ENCODE data around the gene REXO1. TPM values are rescaled to one million over a fixed set of nuclear protein-coding genes. Genes with fewer than 3 reads are reported as not detected.
"Not testable (repeated sequence)": the region's sequence is repeated elsewhere in the genome, so short reads cannot be mapped to it uniquely, and the experiment has no call there.

Gene REXO1
- total RNA-seq, 1 donor from 2014 or later, result 34.2 TPM

GRCh38 chr19:1878583-1878982 is 30.3 kb upstream of the REXO1 start:
- ATAC-seq; intact Hi-C loops (cut with DNase I); DNase-seq (ENCODE audit: low spot score): not testable (repeated sequence)

GRCh38 chr19:1877280-1877660 is 29.0 kb upstream of the REXO1 start:
- intact Hi-C loops (cut with DNase I); ATAC-seq; DNase-seq (ENCODE audit: low spot score): not testable (repeated sequence)

- intact Hi-C loops (cut with DNase I); DNase-seq (ENCODE audit: low spot score): not testable (repeated sequence)
- peak; percentile 53 for ATAC-seq
Observed at GRCh38 chr19:1876496-1877279, 28.4 kb upstream of the REXO1 start.

GRCh38 chr19:1875646-1876495 is 27.6 kb upstream of the REXO1 start:
- intact Hi-C loops (cut with DNase I), result no loop called here
- peak; percentile 97 for ATAC-seq

GRCh38 chr19:1875265-1875645 is 27.0 kb upstream of the REXO1 start:
- intact Hi-C loops (cut with DNase I); ATAC-seq; DNase-seq (ENCODE audit: low spot score): not testable (repeated sequence)

More at GRCh38 chr19:1875646-1876495, 27.6 kb upstream of the REXO1 start:
- DNase-seq (ENCODE audit: low spot score), result peak; percentile 95

- ATAC-seq, result no peak
- DNase-seq (ENCODE audit: low spot score), result no peak
- intact Hi-C loops (cut with DNase I), result no loop called here
Observed at GRCh38 chr19:1874554-1875185, 26.4 kb upstream of the REXO1 start.

GRCh38 chr19:1873524-1874473 is 25.5 kb upstream of the REXO1 start:
- no peak for ATAC-seq
- intact Hi-C loops (cut with DNase I), result no loop called here
- no peak for DNase-seq (ENCODE audit: low spot score)

- intact Hi-C loops (cut with DNase I), result no loop called here
- no peak for DNase-seq (ENCODE audit: low spot score)
- no peak for ATAC-seq
Observed at GRCh38 chr19:1872807-1873523, 24.7 kb upstream of the REXO1 start.

- intact Hi-C loops (cut with DNase I), result no loop called here
- ATAC-seq, result no peak
- DNase-seq (ENCODE audit: low spot score), result no peak
Observed at GRCh38 chr19:1871630-1872029, 23.3 kb upstream of the REXO1 start.

GRCh38 chr19:1871140-1871597 is 22.9 kb upstream of the REXO1 start:
- intact Hi-C loops (cut with DNase I), result no loop called here
- ATAC-seq (no peak), DNase-seq (ENCODE audit: low spot score) (no peak)

- DNase-seq (ENCODE audit: low spot score) (no peak), ATAC-seq (no peak)
- intact Hi-C loops (cut with DNase I), result no loop called here
Observed at GRCh38 chr19:1868971-1869370, 20.7 kb upstream of the REXO1 start.

- DNase-seq (ENCODE audit: low spot score) (no peak), ATAC-seq (no peak)
- intact Hi-C loops (cut with DNase I), result no loop called here
Observed at GRCh38 chr19:1867349-1867724, 19.1 kb upstream of the REXO1 start.

GRCh38 chr19:1866693-1867348 is 18.5 kb upstream of the REXO1 start:
- no peak for DNase-seq (ENCODE audit: low spot score)
- no peak for ATAC-seq
- intact Hi-C loops (cut with DNase I), result no loop called here

GRCh38 chr19:1865172-1866010 is 17.1 kb upstream of the REXO1 start:
- ATAC-seq, result no peak
- DNase-seq (ENCODE audit: low spot score), result no peak
- intact Hi-C loops (cut with DNase I), result no loop called here

GRCh38 chr19:1864480-1865171 is 16.3 kb upstream of the REXO1 start:
- ATAC-seq, result peak; percentile 67
- intact Hi-C loops (cut with DNase I), result no loop called here
- DNase-seq (ENCODE audit: low spot score), result peak; percentile 89

All from sciatic nerve (tissue), 2 donors.